ENCODE measurements around the gene RSF1. TPM values are rescaled to one million over a fixed set of nuclear protein-coding genes. Genes with fewer than 3 reads are reported as not detected.

RSF1 gene
- total RNA-seq, 4 donors from 2014 or later = 69.3 to 127 (median 77.0) TPM

GRCh38 chr11:77789731-77790476 is 30.6 kb downstream of the RSF1 start:
- no peak for DNase-seq (ENCODE audit: low spot score in 2 of 2)
- Histone ChIP-seq H3K27ac (no peak overlapping the region), H3K4me3 (no peak overlapping the region), H3K27me3 (no peaks in the 10 kb centered on the region), H3K9me3 (no peaks in the 10 kb centered on the region), H3K36me3 (peaks cover 0 to 7% (median 0%) of the 10 kb centered on the region in 3 donors), H3K4me1 (no peaks in the 10 kb centered on the region)
- 88 to 99% methylated on average over 4 to 5 of the region's 5 CpGs for WGBS, 2 donors
- TF ChIP-seq, protein P1, sequence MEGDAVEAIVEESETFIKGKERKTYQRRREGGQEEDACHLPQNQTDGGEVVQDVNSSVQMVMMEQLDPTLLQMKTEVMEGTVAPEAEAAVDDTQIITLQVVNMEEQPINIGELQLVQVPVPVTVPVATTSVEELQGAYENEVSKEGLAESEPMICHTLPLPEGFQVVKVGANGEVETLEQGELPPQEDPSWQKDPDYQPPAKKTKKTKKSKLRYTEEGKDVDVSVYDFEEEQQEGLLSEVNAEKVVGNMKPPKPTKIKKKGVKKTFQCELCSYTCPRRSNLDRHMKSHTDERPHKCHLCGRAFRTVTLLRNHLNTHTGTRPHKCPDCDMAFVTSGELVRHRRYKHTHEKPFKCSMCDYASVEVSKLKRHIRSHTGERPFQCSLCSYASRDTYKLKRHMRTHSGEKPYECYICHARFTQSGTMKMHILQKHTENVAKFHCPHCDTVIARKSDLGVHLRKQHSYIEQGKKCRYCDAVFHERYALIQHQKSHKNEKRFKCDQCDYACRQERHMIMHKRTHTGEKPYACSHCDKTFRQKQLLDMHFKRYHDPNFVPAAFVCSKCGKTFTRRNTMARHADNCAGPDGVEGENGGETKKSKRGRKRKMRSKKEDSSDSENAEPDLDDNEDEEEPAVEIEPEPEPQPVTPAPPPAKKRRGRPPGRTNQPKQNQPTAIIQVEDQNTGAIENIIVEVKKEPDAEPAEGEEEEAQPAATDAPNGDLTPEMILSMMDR (IDR thresholded peaks at IDR 0.05) = no peak

- TF ChIP-seq POLR2A (IDR thresholded peaks at IDR 0.05) = no peak
- TF ChIP-seq, protein P1 (IDR thresholded peaks at IDR 0.05) = no peak
- no peak for TF ChIP-seq EP300 (IDR thresholded peaks at IDR 0.05)
- DNase-seq (ENCODE audit: low spot score in 2 of 2) = no peak
- Histone ChIP-seq H3K4me3 (no peak overlapping the region), H3K27me3 (no peaks in the 10 kb centered on the region), H3K27ac (no peak overlapping the region), H3K36me3 (peaks cover 0 to 7% (median 0%) of the 10 kb centered on the region in 3 donors), H3K4me1 (no peaks in the 10 kb centered on the region), H3K9me3 (no peaks in the 10 kb centered on the region)
- WGBS, 2 donors = 78 to 79% methylated on average over 9 to 11 of the region's 11 CpGs
Observed at GRCh38 chr11:77789061-77789730, 31.3 kb downstream of the RSF1 start.

DNA sequence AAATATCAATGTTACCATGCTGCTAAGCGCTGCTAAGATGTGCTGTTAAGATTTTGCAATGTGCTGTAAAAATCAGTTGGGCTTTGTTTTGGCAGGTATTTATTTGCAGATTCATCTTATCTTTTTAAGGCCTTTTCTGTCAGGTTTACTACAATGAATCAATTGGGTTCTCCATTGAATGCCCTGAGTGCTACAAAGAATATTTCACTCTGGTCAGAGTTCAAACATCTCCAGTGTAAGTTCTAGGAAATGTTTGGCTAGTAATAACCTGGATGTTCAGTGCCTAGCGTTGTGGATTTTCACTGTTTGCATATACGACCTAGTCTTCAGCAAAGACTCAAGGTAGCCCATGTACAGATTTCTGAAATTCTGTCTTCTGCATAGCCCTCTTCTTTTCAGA is 36.0 kb downstream of the RSF1 start:
- no peak for DNase-seq (ENCODE audit: low spot score in 2 of 2)
- no peak overlapping the region for H3K27ac ChIP-seq
- no peaks in the 10 kb centered on the region for H3K27me3 ChIP-seq
- peaks cover 0 to 5% (median 0%) of the 10 kb centered on the region in 3 donors for H3K36me3 ChIP-seq
- H3K4me3 ChIP-seq = no peak overlapping the region
- TF ChIP-seq, protein P1 (IDR thresholded peaks at IDR 0.05) = no peak
- no peak for TF ChIP-seq POLR2A (IDR thresholded peaks at IDR 0.05)
- no peak for TF ChIP-seq EP300 (IDR thresholded peaks at IDR 0.05)
- WGBS, 2 donors = 73 to 92% methylated on average over 3 of the region's 3 CpGs
- no peaks in the 10 kb centered on the region for H3K4me1 ChIP-seq
- no peaks in the 10 kb centered on the region for H3K9me3 ChIP-seq

DNA sequence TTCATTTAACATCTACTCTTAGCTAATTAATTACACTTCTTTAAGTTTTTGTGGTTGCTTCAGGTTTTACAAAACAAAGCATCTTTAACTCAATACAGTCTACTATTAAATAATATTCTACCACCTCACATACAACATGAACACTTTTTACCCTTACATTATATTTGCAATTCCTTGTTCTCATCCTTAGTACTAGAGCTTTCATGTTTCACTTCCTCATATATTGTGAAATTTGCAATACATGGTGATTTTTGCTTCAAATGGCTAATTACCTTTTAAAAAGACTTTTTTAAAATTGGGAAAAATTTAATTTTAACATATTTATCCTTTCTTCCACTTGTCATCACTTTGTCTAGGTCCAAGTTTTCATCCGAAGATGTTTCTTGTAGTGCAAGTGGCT is 37.5 kb downstream of the RSF1 start:
- Histone ChIP-seq H3K4me1 (peaks cover 0 to 4% (median 0%) of the 10 kb centered on the region in 4 donors), H3K9me3 (no peaks in the 10 kb centered on the region), H3K36me3 (no peaks in the 10 kb centered on the region), H3K27ac (no peak overlapping the region), H3K4me3 (no peak overlapping the region), H3K27me3 (no peaks in the 10 kb centered on the region)
- WGBS, 2 donors = 94 to 100% methylated on average over 1 of the region's 1 CpG
- DNase-seq (ENCODE audit: low spot score in 2 of 2) = no peak
- no peak for TF ChIP-seq EP300 (IDR thresholded peaks at IDR 0.05)
- TF ChIP-seq, protein P1 (IDR thresholded peaks at IDR 0.05) = no peak
- no peak for TF ChIP-seq POLR2A (IDR thresholded peaks at IDR 0.05)

DNA sequence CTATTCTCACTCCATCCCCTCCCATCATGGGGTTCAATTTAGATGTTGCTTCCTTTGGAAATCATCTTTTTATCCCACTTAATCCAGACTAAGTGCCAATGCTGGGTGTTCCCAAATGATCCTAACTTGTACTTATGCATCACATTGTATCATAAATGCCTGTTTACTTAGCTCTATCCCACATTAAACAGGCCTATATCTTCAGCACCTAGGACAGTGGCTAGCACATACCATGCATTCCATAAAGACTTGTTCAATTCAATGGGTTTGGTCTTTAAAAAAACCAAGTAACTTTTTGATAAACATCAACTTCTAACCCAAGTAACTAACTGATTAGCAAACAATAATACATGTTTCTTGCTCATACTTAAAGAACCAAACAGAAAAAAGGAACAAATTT is 40.6 kb downstream of the RSF1 start:
- H3K4me1 ChIP-seq = peaks cover 0 to 13% (median 0%) of the 10 kb centered on the region in 4 donors
- no peaks in the 10 kb centered on the region for H3K27me3 ChIP-seq
- no peaks in the 10 kb centered on the region for H3K36me3 ChIP-seq
- H3K4me3 ChIP-seq = no peak overlapping the region
- H3K9me3 ChIP-seq = no peaks in the 10 kb centered on the region
- no peak overlapping the region for H3K27ac ChIP-seq
- no peak for DNase-seq (ENCODE audit: low spot score in 2 of 2)
- TF ChIP-seq, protein P1 (IDR thresholded peaks at IDR 0.05) = no peak
